Tibial artery (tissue), 4 donors: Measurements from ENCODE around the gene ABCC8.

Source experiments
- DNase-seq, 2 donors: peaks; one replicate each; pipeline ENCODE4 v3.0.0-alpha.2; 2019
- H3K27ac ChIP-seq, 2 donors: fragments of 200-600 bp; sonication (generic) in 1 of 2; 1 replicate in 1 of 2; 2 replicates in 1 of 2; pipeline ENCODE4 v1.5.1; 2018 to 2019; ENCODE audit warnings: mild to moderate bottlenecking in 1 of 2
- H3K27me3 ChIP-seq, 2 donors: fragments of 200-600 bp; sonication (generic) in 1 of 2; one replicate each; pipeline versions ENCODE4 v1.5.1 to v1.6.0; 2016 to 2019
- H3K36me3 ChIP-seq, 3 donors: fragments of 200-600 bp; sonication (generic) in 2 of 3; one replicate each; pipeline ENCODE4 v1.5.1; 2016 to 2019; ENCODE audit warnings: mild to moderate bottlenecking in 2 of 3
- H3K4me1 ChIP-seq, 4 donors: fragments of 200-600 bp; sonication (generic) in 2 of 4; 1 replicate in 3 of 4; 2 replicates in 1 of 4; pipeline ENCODE4 v1.5.1; 2016 to 2019
- H3K4me3 ChIP-seq, 2 donors: fragments of 200-600 bp; sonication (generic) in 1 of 2; 1 replicate in 1 of 2; 2 replicates in 1 of 2; pipeline ENCODE4 v1.5.1; 2018 to 2019; ENCODE audit warnings: mild to moderate bottlenecking in 2 of 2
- H3K9me3 ChIP-seq, 3 donors: fragments of 200-600 bp; sonication (generic) in 1 of 3; one replicate each; pipeline ENCODE4 v1.5.1; 2016 to 2019
- intact Hi-C: fragments of 100-400 bp; cut with DNase I; formaldehyde crosslinking; loops from one replicate; pipeline ENCODE4 v1.15.0; 2023; ENCODE audit warnings: low total_unique reads
- TF ChIP-seq, protein P1 (sequence below), 2 experiments: fragments of 200-600 bp in 1 of 2; fragments of 450-650 bp in 1 of 2; IDR thresholded peaks; one replicate each; pipeline ENCODE4 v1.5.1; 2017 to 2019; ENCODE audit warnings: antibody characterized with exemption in 2 of 2, mild to moderate bottlenecking in 1 of 2, moderate library complexity in 1 of 2

Gene ABCC8

DNA sequence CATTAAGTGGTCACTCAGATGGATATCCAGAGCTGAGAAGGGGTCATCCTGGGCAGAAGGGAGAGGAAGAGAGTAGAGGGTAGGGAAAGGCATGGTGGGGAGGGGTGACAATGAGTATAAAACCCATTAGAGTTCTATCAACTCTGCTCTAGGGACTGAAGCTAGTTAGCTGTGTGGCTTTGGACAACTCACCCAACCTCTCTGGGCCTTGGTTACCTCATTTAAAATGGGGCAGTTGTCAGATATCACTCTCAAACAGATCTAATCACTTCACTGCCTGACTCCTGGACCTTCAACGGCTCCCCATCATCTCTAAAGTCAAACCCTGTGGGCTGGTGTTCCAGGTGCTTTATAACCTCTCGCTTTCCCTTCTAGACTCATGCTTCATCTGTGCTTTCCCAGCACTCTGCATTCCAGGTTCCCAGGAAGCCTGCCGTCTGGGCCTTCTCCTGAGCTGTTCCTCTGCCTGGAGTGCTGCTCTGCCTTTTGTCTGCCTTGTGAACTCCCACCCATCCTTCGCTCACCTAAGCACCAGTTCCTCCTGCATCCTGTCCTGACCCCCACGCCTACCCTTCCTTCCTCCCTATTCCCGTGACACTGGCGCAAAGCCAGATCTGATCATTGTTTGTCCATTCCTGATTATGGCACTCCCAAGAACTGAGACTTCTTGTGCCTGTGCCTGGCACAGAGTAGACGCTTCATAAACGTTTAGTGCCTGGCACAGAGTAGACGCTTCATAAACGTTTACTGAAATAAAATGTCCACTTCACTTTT is 65.9 kb downstream of the ABCC8 start:
- DNase-seq: no peak

DNA sequence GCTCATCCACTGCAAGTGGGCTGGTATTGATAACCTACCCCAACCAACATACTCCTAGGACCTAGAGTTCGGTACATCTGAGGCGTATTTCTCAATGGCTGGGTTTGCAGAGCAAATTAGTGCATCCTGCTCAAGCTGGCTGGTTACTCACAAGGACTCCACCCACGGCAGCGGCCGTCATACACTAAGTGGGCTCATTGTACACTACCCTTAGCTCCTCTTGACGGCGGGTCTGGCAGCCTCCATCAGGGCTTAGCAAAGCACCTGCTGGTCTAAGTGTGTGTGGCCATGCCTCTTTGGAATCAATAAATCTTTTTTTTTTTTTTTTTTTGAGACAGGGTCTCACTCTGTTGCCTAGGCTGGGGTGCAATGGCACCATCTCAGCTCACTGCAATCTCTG is 68.0 kb downstream of the ABCC8 start:
- intact Hi-C loops: no loop called here
- H3K27ac ChIP-seq: no peak overlapping the region
- H3K27me3 ChIP-seq: peaks cover 0 to 4% of the 10 kb centered on the region in 2 donors
- H3K9me3 ChIP-seq: no peaks in the 10 kb centered on the region
- H3K4me3 ChIP-seq: no peak overlapping the region
- H3K36me3 ChIP-seq: no peaks in the 10 kb centered on the region
- TF ChIP-seq, protein P1, sequence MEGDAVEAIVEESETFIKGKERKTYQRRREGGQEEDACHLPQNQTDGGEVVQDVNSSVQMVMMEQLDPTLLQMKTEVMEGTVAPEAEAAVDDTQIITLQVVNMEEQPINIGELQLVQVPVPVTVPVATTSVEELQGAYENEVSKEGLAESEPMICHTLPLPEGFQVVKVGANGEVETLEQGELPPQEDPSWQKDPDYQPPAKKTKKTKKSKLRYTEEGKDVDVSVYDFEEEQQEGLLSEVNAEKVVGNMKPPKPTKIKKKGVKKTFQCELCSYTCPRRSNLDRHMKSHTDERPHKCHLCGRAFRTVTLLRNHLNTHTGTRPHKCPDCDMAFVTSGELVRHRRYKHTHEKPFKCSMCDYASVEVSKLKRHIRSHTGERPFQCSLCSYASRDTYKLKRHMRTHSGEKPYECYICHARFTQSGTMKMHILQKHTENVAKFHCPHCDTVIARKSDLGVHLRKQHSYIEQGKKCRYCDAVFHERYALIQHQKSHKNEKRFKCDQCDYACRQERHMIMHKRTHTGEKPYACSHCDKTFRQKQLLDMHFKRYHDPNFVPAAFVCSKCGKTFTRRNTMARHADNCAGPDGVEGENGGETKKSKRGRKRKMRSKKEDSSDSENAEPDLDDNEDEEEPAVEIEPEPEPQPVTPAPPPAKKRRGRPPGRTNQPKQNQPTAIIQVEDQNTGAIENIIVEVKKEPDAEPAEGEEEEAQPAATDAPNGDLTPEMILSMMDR (IDR thresholded peaks at IDR 0.05): no peak
- peaks cover 0 to 22% (median 19%) of the 10 kb centered on the region in 4 donors for H3K4me1 ChIP-seq
- DNase-seq: no peak

More for the DNA sequence above, 65.9 kb downstream of the ABCC8 start:
- Histone ChIP-seq H3K4me3 (no peak overlapping the region), H3K27ac (no peak overlapping the region), H3K36me3 (no peaks in the 10 kb centered on the region), H3K9me3 (no peaks in the 10 kb centered on the region), H3K27me3 (peaks cover 0 to 14% of the 10 kb centered on the region in 2 donors), H3K4me1 (peaks cover 0 to 13% (median 11%) of the 10 kb centered on the region in 4 donors)
- TF ChIP-seq, protein P1 (IDR thresholded peaks at IDR 0.05): no peak
- intact Hi-C loops: no loop called here

GRCh38 chr11:17408026-17408425 is 68.6 kb downstream of the ABCC8 start:
- Histone ChIP-seq H3K4me3 (no peak overlapping the region), H3K4me1 (peaks cover 0 to 22% (median 19%) of the 10 kb centered on the region in 4 donors), H3K36me3 (no peaks in the 10 kb centered on the region), H3K27me3 (no peaks in the 10 kb centered on the region), H3K27ac (no peak overlapping the region), H3K9me3 (no peaks in the 10 kb centered on the region)
- DNase-seq: no peak
- TF ChIP-seq, protein P1 (IDR thresholded peaks at IDR 0.05): no peak
- intact Hi-C loops: no loop called here

- no peaks in the 10 kb centered on the region for H3K9me3 ChIP-seq
- peaks cover 0 to 22% (median 19%) of the 10 kb centered on the region in 4 donors for H3K4me1 ChIP-seq
- H3K36me3 ChIP-seq: no peaks in the 10 kb centered on the region
- TF ChIP-seq, protein P1 (IDR thresholded peaks at IDR 0.05): no peak
- intact Hi-C loops: loop anchor here (2.0 kb wide), 1 partner anchor 21 kb away; no protein-coding TSS in a partner anchor
- no peaks in the 10 kb centered on the region for H3K27me3 ChIP-seq
- no peak for DNase-seq
- H3K4me3 ChIP-seq: no peak overlapping the region
- H3K27ac ChIP-seq: peak overlapping the region in 1 of 2 donors; percentile 78
These were observed 69.1 kb downstream of the ABCC8 start for GRCh38 chr11:17407575-17407974.

DNA sequence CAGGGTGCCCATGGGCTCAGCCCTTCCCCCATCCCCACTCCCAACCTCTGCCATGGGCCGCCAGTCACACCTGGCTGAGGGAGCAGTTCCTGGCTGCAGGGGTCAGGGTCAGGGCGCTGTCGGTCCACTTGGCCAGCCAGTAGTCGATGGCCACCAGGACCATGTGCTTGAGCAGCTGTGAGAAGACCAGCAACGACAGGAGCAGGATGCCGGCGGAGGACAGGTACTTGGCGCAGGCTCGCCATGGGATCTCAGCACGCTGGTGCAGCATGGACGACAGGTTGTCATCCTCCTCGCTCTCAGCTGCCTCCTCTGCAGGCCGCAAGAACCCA is 69.9 kb downstream of the ABCC8 start:
- no peaks in the 10 kb centered on the region for H3K36me3 ChIP-seq
- no peak overlapping the region for H3K4me3 ChIP-seq
- no peaks in the 10 kb centered on the region for H3K9me3 ChIP-seq
- TF ChIP-seq, protein P1 (IDR thresholded peaks at IDR 0.05): no peak
- intact Hi-C loops: loop anchor here (2.0 kb wide), 1 partner anchor 20 kb away; no protein-coding TSS in a partner anchor
- no peak for DNase-seq
- H3K4me1 ChIP-seq: peaks cover 0 to 22% (median 19%) of the 10 kb centered on the region in 4 donors
- H3K27me3 ChIP-seq: no peaks in the 10 kb centered on the region
- H3K27ac ChIP-seq: peak overlapping the region; percentile 62 to 78
